B cell (primary cell): ENCODE measurements around the gene ALDH1L2. TPM values are rescaled to one million over a fixed set of nuclear protein-coding genes. Genes with fewer than 3 reads are reported as not detected.

Experiments
- ATAC-seq: fragments of 200-7000 bp; cut with Tn5 transposase; one replicate; pipeline ENCODE4 v1.10.0; 2021; ENCODE audit warnings: low read depth, mild to moderate bottlenecking, moderate number of reproducible peaks, moderate library complexity
- CTCF ChIA-PET: fragments of 350-600 bp; sonication (Branson Sonifier 250); formaldehyde crosslinking; loops from one replicate; lab custom pipeline; 2021; ENCODE audit warnings: antibody characterized with exemption, inconsistent platforms; lab: Charles Lee
- POLR2A ChIA-PET: fragments of 350-600 bp; sonication (Branson Sonifier 250); formaldehyde crosslinking; loops from one replicate; lab custom pipeline; 2021; ENCODE audit warnings: antibody characterized with exemption; lab: Charles Lee
- DNase-seq: peaks from one replicate; pipeline ENCODE4 v3.0.0; 2013
- H2AFZ ChIP-seq: 2 replicates; pipeline ENCODE4 v1.6.1; 2012; ENCODE audit warnings: mild to moderate bottlenecking, low read depth, low read length; ENCODE audit not compliant: insufficient read depth, poor library complexity, severe bottlenecking
- H3K27ac ChIP-seq, 2 donors: 1 replicate in 1 of 2; 2 replicates in 1 of 2; pipeline ENCODE4 v1.5.1; 2012 to 2013; ENCODE audit warnings: low read length in 2 of 2, mild to moderate bottlenecking in 2 of 2, moderate library complexity in 1 of 2
- H3K27me3 ChIP-seq, 4 experiments: fragments of 200-600 bp in 1 of 4; sonication (generic) in 1 of 4; replicated peaks in 1 of 4; 1 replicate in 2 of 4; 2 replicates in 2 of 4; pipeline versions ENCODE4 v1.6.1 to v1.7.0; 2013 to 2016; ENCODE audit warnings: low read length in 3 of 4, mild to moderate bottlenecking in 2 of 4, mixed read lengths in 1 of 4, moderate library complexity in 1 of 4; ENCODE audit not compliant: insufficient read depth in 4 of 4, control insufficient read depth in 3 of 4; ENCODE audit errors: control extremely low read depth in 1 of 4
- H3K36me3 ChIP-seq, 2 experiments: replicated peaks in 1 of 2; 1 replicate in 1 of 2; 2 replicates in 1 of 2; pipeline versions ENCODE4 v1.6.1 to v1.7.1; 2013; ENCODE audit warnings: low read length in 1 of 2; ENCODE audit not compliant: insufficient read depth in 2 of 2, control insufficient read depth in 1 of 2; ENCODE audit errors: control extremely low read depth in 1 of 2, extremely low read depth in 1 of 2
- H3K4me1 ChIP-seq, 2 donors: fragments of 200-600 bp in 1 of 2; sonication (generic) in 1 of 2; 1 replicate in 1 of 2; 2 replicates in 1 of 2; pipeline versions ENCODE4 v1.5.1 to v1.6.1; 2013 to 2017; ENCODE audit warnings: low read length in 2 of 2; ENCODE audit not compliant: control insufficient read depth in 2 of 2, insufficient read depth in 2 of 2
- H3K4me2 ChIP-seq: replicated peaks from 2 replicates; pipeline ENCODE3; 2012; ENCODE audit warnings: mild to moderate bottlenecking, low read depth, low read length; ENCODE audit not compliant: poor library complexity, severe bottlenecking
- H3K4me3 ChIP-seq, 5 experiments: fragments of 200-600 bp in 1 of 5; sonication (generic) in 1 of 5; 1 replicate in 3 of 5; 2 replicates in 2 of 5; pipeline versions ENCODE4 v1.5.1 to v1.7.0; 2011 to 2016; ENCODE audit warnings: low read length in 4 of 5, mild to moderate bottlenecking in 4 of 5, low read depth in 2 of 5, control low read depth in 1 of 5, moderate library complexity in 1 of 5; ENCODE audit not compliant: insufficient read depth in 1 of 5; ENCODE audit errors: control extremely low read depth in 1 of 5, extremely low read depth in 1 of 5
- H3K79me2 ChIP-seq: fragments of 200-600 bp; sonication (generic); one replicate; pipeline ENCODE4 v1.6.0; 2016; ENCODE audit warnings: low read length; ENCODE audit not compliant: control insufficient read depth, insufficient read depth
- H3K9ac ChIP-seq: fragments of 200-600 bp; sonication (generic); 2 replicates; pipeline ENCODE4 v1.6.1; 2017; ENCODE audit warnings: mild to moderate bottlenecking, low read length, moderate library complexity
- H3K9me3 ChIP-seq, 3 donors: one replicate each; pipeline versions ENCODE4 v1.6.1 to v1.7.1; 2013; ENCODE audit warnings: low read length in 2 of 3; ENCODE audit not compliant: control insufficient read depth in 2 of 3, insufficient read depth in 1 of 3; ENCODE audit errors: control extremely low read depth in 1 of 3
- H4K20me1 ChIP-seq: 2 replicates; pipeline ENCODE4 v1.6.0; 2012; ENCODE audit warnings: mild to moderate bottlenecking, low read length; ENCODE audit not compliant: insufficient read depth, control insufficient read depth, poor library complexity, severe bottlenecking
- H3K27ac Mint-ChIP-seq: one replicate; pipeline ENCODE4 v1.8.0; 2021; ENCODE audit warnings: mixed read lengths
- H3K27me3 Mint-ChIP-seq: one replicate; pipeline ENCODE4 v1.8.0; 2021; ENCODE audit warnings: mixed read lengths
- H3K4me1 Mint-ChIP-seq: one replicate; pipeline ENCODE4 v1.8.0; 2021; ENCODE audit warnings: mixed read lengths
- H3K4me3 Mint-ChIP-seq: one replicate; pipeline ENCODE4 v1.8.0; 2021; ENCODE audit warnings: mixed read lengths
- H3K9me3 Mint-ChIP-seq: one replicate; pipeline ENCODE4 v1.8.0; 2022; ENCODE audit warnings: mixed read lengths; ENCODE audit not compliant: insufficient read depth
- CTCF ChIP-seq: fragments of 200-600 bp; IDR thresholded peaks from one replicate; pipeline ENCODE4 v1.8.0; 2022; ENCODE audit warnings: antibody characterized with exemption, mild to moderate bottlenecking
- EZH2 ChIP-seq: IDR thresholded peaks from 2 replicates; pipeline ENCODE4 v1.6.1; 2012; ENCODE audit warnings: borderline replicate concordance, low read depth, mild to moderate bottlenecking, moderate library complexity, low read length; ENCODE audit not compliant: insufficient read depth, poor library complexity, severe bottlenecking
- WGBS: methylation state at CpG from one replicate; pipeline ENCODE4 v1.1.5; 2013; ENCODE audit warnings: missing lambda C conversion rate; ENCODE audit not compliant: insufficient coverage; 5-methylcytosine and 5-hydroxymethylcytosine counted together
- intact Hi-C: fragments of 100-400 bp; cut with micrococcal nuclease; formaldehyde crosslinking; loops from one replicate; pipeline ENCODE4 v1.10.0; 2022
- polyA plus RNA-seq: library from polyadenylated mRNA; depleted of rRNA; stranded (reverse); fragments of >200 nt; gene quantifications from 2 replicates; pipeline ENCODE4 v1.2.3, GENCODE V29; 2012
- total RNA-seq, 2 donors: library from RNA; stranded (reverse); fragments of 120-200 nt in 1 of 2; gene quantifications; 1 replicate in 1 of 2; 2 replicates in 1 of 2; pipeline versions ENCODE4 v1.2.3 to v1.2.4, GENCODE V29; 2013 to 2022

ALDH1L2 gene
- total and polyA plus RNA-seq, 2 donors (not counting 1 experiment from before 2014, with no cell fraction given) = 0.04 to 0.32 TPM

- H3K36me3 ChIP-seq = peaks cover 4 to 40% of the 10 kb centered on the region in 2 experiments
- Mint-ChIP-seq H3K4me3 (no peak overlapping the region), H3K4me1 (peaks cover 19% of the 10 kb centered on the region), H3K27me3 (no peaks in the 10 kb centered on the region), H3K9me3 (no peaks in the 10 kb centered on the region), H3K27ac (no peak overlapping the region)
- no peak overlapping the region for H3K4me3 ChIP-seq
- peaks cover 10 to 12% of the 10 kb centered on the region in 2 donors for H3K4me1 ChIP-seq
- peaks cover 30% of the 10 kb centered on the region for H3K79me2 ChIP-seq
- no peak for DNase-seq
- no peak for ATAC-seq
- ChIA-PET CTCF (no interaction called here), POLR2A (no interaction called here)
- H3K27ac ChIP-seq = no peak overlapping the region
- WGBS = 100% methylated on average over 2 of the region's 4 CpGs
- no peak overlapping the region for H2AFZ ChIP-seq
- TF ChIP-seq CTCF (no peak), EZH2 (no peak)
- H3K9me3 ChIP-seq = no peaks in the 10 kb centered on the region
- H4K20me1 ChIP-seq = no peaks in the 10 kb centered on the region
- H3K4me2 ChIP-seq = no peak overlapping the region
- H3K27me3 ChIP-seq = no peaks in the 10 kb centered on the region
- intact Hi-C loops = no loop called here
- H3K9ac ChIP-seq = no peak overlapping the region
Observed at GRCh38 chr12:104990950-104991349, 93.3 kb downstream of the ALDH1L2 start.
